T-helper 17 cell (primary cell): ENCODE measurements around the gene NEK7. TPM values are rescaled to one million over a fixed set of nuclear protein-coding genes. Genes with fewer than 3 reads are reported as not detected.

Experiments used
- ATAC-seq: fragments of 150-1000 bp; cut with Tn5 transposase; 2 replicates; pipeline ENCODE4 v1.10.0; 2021; ENCODE audit warnings: mild to moderate bottlenecking, moderate library complexity
- DNase-seq, 3 donors: peaks; one replicate each; pipeline versions ENCODE4 v3.0.0 to v3.0.0-alpha.2; 2020 to 2021
- H3K9me3 ChIP-seq: one replicate; pipeline ENCODE4 v1.7.0; 2013; ENCODE audit warnings: low read length, mild to moderate bottlenecking; ENCODE audit not compliant: control insufficient read depth, poor library complexity, severe bottlenecking
- H3K27ac Mint-ChIP-seq: one replicate; pipeline ENCODE4 v1.8.0; 2022; ENCODE audit warnings: mild to moderate bottlenecking, moderate library complexity, mixed read lengths
- H3K27me3 Mint-ChIP-seq: one replicate; pipeline ENCODE4 v1.8.0; 2022; ENCODE audit warnings: mixed read lengths
- H3K36me3 Mint-ChIP-seq: one replicate; pipeline ENCODE4 v1.8.0; 2022; ENCODE audit warnings: low read depth, mixed read lengths
- H3K4me1 Mint-ChIP-seq: one replicate; pipeline ENCODE4 v1.8.0; 2022; ENCODE audit warnings: mild to moderate bottlenecking, mixed read lengths
- H3K4me3 Mint-ChIP-seq: one replicate; pipeline ENCODE4 v1.8.0; 2022; ENCODE audit warnings: mild to moderate bottlenecking, moderate library complexity, mixed read lengths
- total RNA-seq, 4 donors: library from RNA in 2 of 4; stranded (reverse) in 2 of 4; gene quantifications; one replicate each; pipeline ENCODE4 v1.2.3 and lab custom pipeline; 2022 to 2026

The NEK7 gene
- total RNA-seq, 2 donors from 2014 or later, result 42.1 to 50.4 TPM

- Mint-ChIP-seq H3K4me3 (no peak overlapping the region), H3K4me1 (peaks cover 12% of the 10 kb centered on the region), H3K36me3 (peaks cover 13% of the 10 kb centered on the region), H3K27ac (no peak overlapping the region), H3K27me3 (no peaks in the 10 kb centered on the region)
- no peaks in the 10 kb centered on the region for H3K9me3 ChIP-seq
- no peak for DNase-seq
- no peak for ATAC-seq
Observed at GRCh38 chr1:198316546-198317100, 159.8 kb downstream of the NEK7 start.

GRCh38 chr1:198318085-198318484 lies 161.3 kb downstream of the NEK7 start:
- Mint-ChIP-seq H3K36me3 (peaks cover 13% of the 10 kb centered on the region), H3K27ac (no peak overlapping the region), H3K4me3 (no peak overlapping the region), H3K4me1 (peaks cover 12% of the 10 kb centered on the region), H3K27me3 (no peaks in the 10 kb centered on the region)
- no peak for DNase-seq
- no peak for ATAC-seq
- H3K9me3 ChIP-seq, result no peaks in the 10 kb centered on the region

- H3K36me3 Mint-ChIP-seq, result peaks cover 12% of the 10 kb centered on the region
Observed at GRCh38 chr1:198320759-198321158, 164.0 kb downstream of the NEK7 start.

GRCh38 chr1:198326232-198326631 lies 169.4 kb downstream of the NEK7 start:
- Mint-ChIP-seq H3K27ac (no peak overlapping the region), H3K4me3 (no peak overlapping the region), H3K27me3 (peaks cover 9% of the 10 kb centered on the region), H3K36me3 (peaks cover 2% of the 10 kb centered on the region), H3K4me1 (peaks cover 7% of the 10 kb centered on the region)
- ATAC-seq, result no peak
- no peaks in the 10 kb centered on the region for H3K9me3 ChIP-seq
- no peak for DNase-seq

More at GRCh38 chr1:198320759-198321158, 164.0 kb downstream of the NEK7 start:
- Mint-ChIP-seq H3K4me3 (no peak overlapping the region), H3K27me3 (no peaks in the 10 kb centered on the region), H3K4me1 (peaks cover 14% of the 10 kb centered on the region), H3K27ac (no peak overlapping the region)
- H3K9me3 ChIP-seq, result no peaks in the 10 kb centered on the region
- ATAC-seq (no peak), DNase-seq (no peak)

- H3K36me3 Mint-ChIP-seq, result peaks cover 2% of the 10 kb centered on the region
- no peaks in the 10 kb centered on the region for H3K9me3 ChIP-seq
- no peak overlapping the region for H3K27ac Mint-ChIP-seq
- DNase-seq (no peak), ATAC-seq (no peak)
- peaks cover 7% of the 10 kb centered on the region for H3K4me1 Mint-ChIP-seq
- peaks cover 10% of the 10 kb centered on the region for H3K27me3 Mint-ChIP-seq
- no peak overlapping the region for H3K4me3 Mint-ChIP-seq
Observed at GRCh38 chr1:198326915-198327314, 170.1 kb downstream of the NEK7 start.

GRCh38 chr1:198328458-198329032 lies 171.7 kb downstream of the NEK7 start:
- no peaks in the 10 kb centered on the region for H3K9me3 ChIP-seq
- Mint-ChIP-seq H3K27ac (no peak overlapping the region), H3K4me1 (peaks cover 7% of the 10 kb centered on the region), H3K36me3 (peaks cover 2% of the 10 kb centered on the region), H3K27me3 (peaks cover 11% of the 10 kb centered on the region), H3K4me3 (no peak overlapping the region)
- DNase-seq (no peak), ATAC-seq (no peak)

- peaks cover 14% of the 10 kb centered on the region for H3K27me3 Mint-ChIP-seq
- no peak overlapping the region for H3K4me3 Mint-ChIP-seq
- peaks cover under 1% of the 10 kb centered on the region for H3K4me1 Mint-ChIP-seq
- ATAC-seq, result no peak
- H3K9me3 ChIP-seq, result no peaks in the 10 kb centered on the region
- DNase-seq, result no peak
- peaks cover 2% of the 10 kb centered on the region for H3K36me3 Mint-ChIP-seq
- no peak overlapping the region for H3K27ac Mint-ChIP-seq
Observed at GRCh38 chr1:198330982-198331615, 174.3 kb downstream of the NEK7 start.

- Mint-ChIP-seq H3K27me3 (peaks cover 14% of the 10 kb centered on the region), H3K4me1 (no peaks in the 10 kb centered on the region), H3K4me3 (no peak overlapping the region), H3K27ac (no peak overlapping the region), H3K36me3 (peaks cover under 1% of the 10 kb centered on the region)
- no peaks in the 10 kb centered on the region for H3K9me3 ChIP-seq
- no peak for ATAC-seq
- DNase-seq, result no peak
Observed at GRCh38 chr1:198333744-198334143, 176.9 kb downstream of the NEK7 start.

GRCh38 chr1:198335663-198336062 lies 178.9 kb downstream of the NEK7 start:
- no peak overlapping the region for H3K27ac Mint-ChIP-seq
- DNase-seq (no peak), ATAC-seq (no peak)
- H3K4me3 Mint-ChIP-seq, result no peak overlapping the region
- no peaks in the 10 kb centered on the region for H3K36me3 Mint-ChIP-seq
- H3K4me1 Mint-ChIP-seq, result no peaks in the 10 kb centered on the region
- peaks cover 11% of the 10 kb centered on the region for H3K27me3 Mint-ChIP-seq
- H3K9me3 ChIP-seq, result no peaks in the 10 kb centered on the region

- Mint-ChIP-seq H3K27me3 (peaks cover 4% of the 10 kb centered on the region), H3K27ac (no peak overlapping the region), H3K36me3 (no peaks in the 10 kb centered on the region), H3K4me3 (no peak overlapping the region), H3K4me1 (no peaks in the 10 kb centered on the region)
- H3K9me3 ChIP-seq, result no peaks in the 10 kb centered on the region
- no peak for DNase-seq
- ATAC-seq, result no peak
Observed at GRCh38 chr1:198337886-198338285, 181.1 kb downstream of the NEK7 start.

GRCh38 chr1:198340139-198340538 lies 183.3 kb downstream of the NEK7 start:
- Mint-ChIP-seq H3K36me3 (no peaks in the 10 kb centered on the region), H3K27me3 (no peaks in the 10 kb centered on the region), H3K27ac (no peak overlapping the region), H3K4me1 (peaks cover 3% of the 10 kb centered on the region), H3K4me3 (no peak overlapping the region)
- no peak for ATAC-seq
- no peaks in the 10 kb centered on the region for H3K9me3 ChIP-seq
- DNase-seq, result no peak

- no peaks in the 10 kb centered on the region for H3K27me3 Mint-ChIP-seq
- no peak overlapping the region for H3K27ac Mint-ChIP-seq
Observed at GRCh38 chr1:198346178-198346577, 189.4 kb downstream of the NEK7 start.

GRCh38 chr1:198350456-198350855 lies 193.7 kb downstream of the NEK7 start:
- DNase-seq (no peak), ATAC-seq (no peak)
- H3K9me3 ChIP-seq, result peaks cover 3% of the 10 kb centered on the region
- Mint-ChIP-seq H3K36me3 (peaks cover 2% of the 10 kb centered on the region), H3K4me3 (no peak overlapping the region), H3K27ac (no peak overlapping the region), H3K27me3 (peaks cover 3% of the 10 kb centered on the region), H3K4me1 (no peaks in the 10 kb centered on the region)

More at GRCh38 chr1:198346178-198346577, 189.4 kb downstream of the NEK7 start:
- peaks cover 2% of the 10 kb centered on the region for H3K36me3 Mint-ChIP-seq
- no peak overlapping the region for H3K4me3 Mint-ChIP-seq
- ATAC-seq, result no peak
- H3K9me3 ChIP-seq, result peaks cover 3% of the 10 kb centered on the region
- DNase-seq, result no peak
- peaks cover 3% of the 10 kb centered on the region for H3K4me1 Mint-ChIP-seq
